SK-N-SH treated with all-trans-retinoic acid at 6 μM for 48 hours (cell line): ENCODE measurements around the gene SOX5.

ENCODE experiments used
- ARNTL ChIP-seq: fragments of 450-650 bp; formaldehyde crosslinking; IDR thresholded peaks from 2 replicates; pipeline ENCODE4 v1.5.0; 2020; ENCODE audit warnings: low read depth, mild to moderate bottlenecking, moderate library complexity, borderline replicate concordance
- ZC3H10 ChIP-seq: fragments of 250-450 bp; sonication (Bioruptor Pico); IDR thresholded peaks from 2 replicates; pipeline ENCODE4 v1.5.1; 2021; ENCODE audit warnings: mild to moderate bottlenecking, moderate library complexity

DNA sequence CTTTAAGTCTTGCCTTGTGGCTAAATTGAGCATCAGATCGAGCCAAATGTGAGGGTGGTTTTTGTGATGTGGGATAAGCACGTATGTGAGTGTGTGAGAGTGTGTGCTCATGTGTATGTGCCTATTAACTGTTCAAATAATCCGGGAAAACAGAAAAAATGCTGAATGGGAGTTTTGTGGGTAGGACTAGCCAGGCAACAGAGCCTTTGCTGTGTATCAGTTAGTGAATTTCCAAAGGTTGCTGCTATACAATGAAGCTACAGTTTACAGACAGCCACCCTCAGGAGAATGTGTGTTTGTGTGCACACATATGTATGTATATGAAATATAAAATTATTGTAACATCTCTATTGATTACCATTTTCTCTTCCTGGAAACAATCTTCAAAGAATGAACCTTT lies 154.0 kb downstream of the SOX5 start:
- TF ChIP-seq ZC3H10 (CRISPR knock-in tag) (no peak), ARNTL (CRISPR knock-in tag) (no peak)
